K562 (cell line): Measurements from ENCODE around the gene MAPKAPK2.
"Not testable (repeated sequence)": the region's sequence is repeated elsewhere in the genome, so short reads cannot be mapped to it uniquely, and the experiment has no call there.

Experiments used
- CAMTA2 ChIP-seq: fragments of 250-450 bp; sonication (Bioruptor Pico); conservative IDR thresholded peaks from 2 replicates; pipeline ENCODE4 v1.5.1; 2022
- CTCF ChIP-seq, 3 experiments: IDR thresholded peaks in 2 of 3; conservative IDR thresholded peaks in 1 of 3; 2 replicates each; pipeline ENCODE4 v1.5.1; 2011 to 2012; ENCODE audit warnings: low read length in 3 of 3, mild to moderate bottlenecking in 3 of 3, control low read depth in 2 of 3, improper control_type of control experiment in 1 of 3, inconsistent platforms in 1 of 3, low read depth in 1 of 3, mixed read lengths in 1 of 3, moderate library complexity in 1 of 3; ENCODE audit not compliant: insufficient read depth in 2 of 3
- DEAF1 ChIP-seq: fragments of 450-650 bp; formaldehyde crosslinking; IDR thresholded peaks from 2 replicates; pipeline ENCODE4 v1.4.0; 2020; ENCODE audit warnings: mild to moderate bottlenecking, moderate library complexity
- EZH2 ChIP-seq: IDR thresholded peaks from 2 replicates; pipeline ENCODE4 v1.6.1; 2012; ENCODE audit warnings: low read depth, mild to moderate bottlenecking, inconsistent platforms, low read length, borderline replicate concordance
- HDAC2 ChIP-seq: fragments of 450-650 bp; IDR thresholded peaks from 2 replicates; pipeline ENCODE4 v1.6.1; 2016; ENCODE audit warnings: mild to moderate bottlenecking
- KDM5B ChIP-seq: fragments of 200-600 bp; sonication (generic); IDR thresholded peaks from 2 replicates; pipeline ENCODE4 v1.6.1; 2012; ENCODE audit warnings: low read depth, mild to moderate bottlenecking, moderate library complexity, low read length, control low read depth, inconsistent platforms; ENCODE audit not compliant: insufficient replicate concordance
- MTA3 ChIP-seq: fragments of 450-650 bp; formaldehyde crosslinking; IDR thresholded peaks from 2 replicates; pipeline ENCODE4 v1.6.1; 2017; ENCODE audit warnings: mild to moderate bottlenecking, borderline replicate concordance
- POLR2A ChIP-seq: fragments of 450-650 bp; conservative IDR thresholded peaks from 2 replicates; pipeline ENCODE4 v1.6.1; 2016
- RCOR1 ChIP-seq, 2 experiments: IDR thresholded peaks; 2 replicates each; pipeline ENCODE4 v1.6.1; 2012; ENCODE audit warnings: low read depth in 2 of 2, low read length in 2 of 2, borderline replicate concordance in 1 of 2, improper control_type of control experiment in 1 of 2
- SIN3B ChIP-seq: fragments of 450-650 bp; IDR thresholded peaks from 2 replicates; pipeline ENCODE4 v1.6.1; 2017; ENCODE audit warnings: low read depth, mild to moderate bottlenecking, moderate library complexity
- SNRNP70 ChIP-seq: fragments of 200-400 bp; formaldehyde crosslinking; optimal IDR thresholded peaks from 2 replicates; pipeline ENCODE3; 2017; ENCODE audit warnings: low read depth, low read length
- TBP ChIP-seq: optimal IDR thresholded peaks from 2 replicates; pipeline ENCODE3; 2011; ENCODE audit warnings: low read depth, low read length, improper control_type of control experiment
- ZNF274 ChIP-seq: IDR thresholded peaks from 2 replicates; pipeline ENCODE4 v1.6.1; 2011; ENCODE audit warnings: low read depth, mild to moderate bottlenecking, low read length, moderate library complexity, borderline replicate concordance

GRCh38 chr1:206765771-206766170, 81.1 kb downstream of the MAPKAPK2 start:
- TF ChIP-seq HDAC2; SNRNP70; RCOR1 (IDR thresholded peaks at IDR 0.05; ENCODE audit: borderline replicate concordance in 1 of 2, low read depth in 2 of 2, low read length in 2 of 2); KDM5B; POLR2A; EZH2; CAMTA2 (CRISPR knock-in tag); CTCF (IDR thresholded peaks at IDR 0.05 in 2 of 3, conservative IDR thresholded peaks at IDR 0.05 in 1 of 3; ENCODE audit: insufficient read depth in 2 of 3, low read depth in 1 of 3, low read length in 3 of 3); MTA3; SIN3B; TBP; ZNF274; DEAF1: not testable (repeated sequence)
